ACC112 (cell line): ENCODE results near the gene JMJD8.
"Not testable (repeated sequence)": the region's sequence is repeated elsewhere in the genome, so short reads cannot be mapped to it uniquely, and the experiment has no call there.

Experiments used
- H2AFZ ChIP-seq: fragments of 200-600 bp; sonication (generic); one replicate; pipeline ENCODE4 v1.6.0; 2017; ENCODE audit warnings: antibody characterized with exemption, low read length; ENCODE audit not compliant: unreplicated experiment
- H3K27ac ChIP-seq: fragments of 200-600 bp; sonication (generic); 2 replicates; pipeline ENCODE4 v1.5.1; 2014; ENCODE audit warnings: low read depth, mild to moderate bottlenecking, antibody characterized with exemption, low read length, moderate library complexity
- H3K27me3 ChIP-seq: fragments of 200-600 bp; sonication (generic); 2 replicates; pipeline ENCODE4 v1.6.1; 2014; ENCODE audit warnings: mild to moderate bottlenecking, antibody characterized with exemption, low read length, moderate library complexity, mixed read lengths; ENCODE audit not compliant: insufficient read depth
- H3K36me3 ChIP-seq: fragments of 200-600 bp; sonication (generic); 2 replicates; pipeline ENCODE4 v1.6.1; 2016; ENCODE audit warnings: mild to moderate bottlenecking, antibody characterized with exemption, low read length, moderate library complexity, mixed read lengths; ENCODE audit not compliant: insufficient read depth
- H3K4me1 ChIP-seq: fragments of 200-600 bp; sonication (generic); one replicate; pipeline ENCODE4 v1.6.1; 2016; ENCODE audit warnings: low read length, mixed read lengths; ENCODE audit not compliant: insufficient read depth, unreplicated experiment, control insufficient read depth
- H3K4me3 ChIP-seq: fragments of 200-600 bp; sonication (generic); 2 replicates; pipeline ENCODE4 v1.5.1; 2014; ENCODE audit warnings: mild to moderate bottlenecking, low read depth, low read length
- H3K79me2 ChIP-seq: fragments of 200-600 bp; sonication (generic); one replicate; pipeline ENCODE4 v1.6.0; 2016; ENCODE audit warnings: low read length; ENCODE audit not compliant: control insufficient read depth, unreplicated experiment, insufficient read depth

The JMJD8 gene

GRCh38 chr16:714558-715476 lies 30.7 kb upstream of the JMJD8 start, which contains the start of gene METRN:
Gene METRN, plus strand, starts transcription at chr16:715118. Its CDS starts 172 bp downstream, at chr16:715290.
- no peaks in the 10 kb centered on the region for H3K79me2 ChIP-seq
- peaks cover 12% of the 10 kb centered on the region for H3K27me3 ChIP-seq
- peaks cover 17% of the 10 kb centered on the region for H3K4me1 ChIP-seq
- no peak within 1 kb of the TSS for H3K27ac ChIP-seq
- H3K4me3 ChIP-seq = peak within 1 kb of the TSS; percentile 95
- no peaks in the 10 kb centered on the region for H3K36me3 ChIP-seq
- peak within 1 kb of the TSS; percentile 66 for H2AFZ ChIP-seq

GRCh38 chr16:714079-714478 lies 29.9 kb upstream of the JMJD8 start:
- Histone ChIP-seq H3K79me2 (no peaks in the 10 kb centered on the region), H3K4me1 (peaks cover 19% of the 10 kb centered on the region), H3K4me3 (peak overlapping the region; percentile 70), H3K36me3 (no peaks in the 10 kb centered on the region), H3K27ac (no peak overlapping the region), H3K27me3 (peaks cover 12% of the 10 kb centered on the region), H2AFZ (no peak overlapping the region)

GRCh38 chr16:712740-713250 lies 28.7 kb upstream of the JMJD8 start:
- Histone ChIP-seq H3K27ac (peak overlapping the region; percentile 78), H3K4me1 (peaks cover 19% of the 10 kb centered on the region), H3K27me3 (peaks cover 20% of the 10 kb centered on the region)
- not testable (repeated sequence) for H3K4me3 ChIP-seq, H2AFZ ChIP-seq, H3K79me2 ChIP-seq, H3K36me3 ChIP-seq

GRCh38 chr16:711548-712320 lies 27.6 kb upstream of the JMJD8 start:
- Histone ChIP-seq H2AFZ (no peak overlapping the region), H3K36me3 (no peaks in the 10 kb centered on the region), H3K27ac (no peak overlapping the region), H3K27me3 (peaks cover 29% of the 10 kb centered on the region), H3K79me2 (no peaks in the 10 kb centered on the region), H3K4me3 (no peak overlapping the region), H3K4me1 (peaks cover 19% of the 10 kb centered on the region)

GRCh38 chr16:711084-711483 lies 26.9 kb upstream of the JMJD8 start:
- peaks cover 14% of the 10 kb centered on the region for H3K4me1 ChIP-seq
- no peak overlapping the region for H3K4me3 ChIP-seq
- no peaks in the 10 kb centered on the region for H3K79me2 ChIP-seq
- no peak overlapping the region for H2AFZ ChIP-seq
- peaks cover 35% of the 10 kb centered on the region for H3K27me3 ChIP-seq
- H3K27ac ChIP-seq = no peak overlapping the region
- no peaks in the 10 kb centered on the region for H3K36me3 ChIP-seq

- peaks cover 14% of the 10 kb centered on the region for H3K4me1 ChIP-seq
- peaks cover 36% of the 10 kb centered on the region for H3K27me3 ChIP-seq
- no peak overlapping the region for H3K27ac ChIP-seq
- no peak overlapping the region for H3K4me3 ChIP-seq
- no peaks in the 10 kb centered on the region for H3K79me2 ChIP-seq
- H3K36me3 ChIP-seq = no peaks in the 10 kb centered on the region
- no peak overlapping the region for H2AFZ ChIP-seq
These were observed 26.5 kb upstream of the JMJD8 start for GRCh38 chr16:710500-711075.

- Histone ChIP-seq H2AFZ (no peak overlapping the region), H3K27me3 (peaks cover 40% of the 10 kb centered on the region), H3K27ac (no peak overlapping the region), H3K36me3 (no peaks in the 10 kb centered on the region), H3K79me2 (no peaks in the 10 kb centered on the region), H3K4me1 (peaks cover 14% of the 10 kb centered on the region), H3K4me3 (no peak overlapping the region)
These were observed 25.7 kb upstream of the JMJD8 start for GRCh38 chr16:709566-710499.

GRCh38 chr16:708959-709358 lies 24.8 kb upstream of the JMJD8 start:
- Histone ChIP-seq H3K27me3 (peaks cover 48% of the 10 kb centered on the region), H3K4me1 (peaks cover 10% of the 10 kb centered on the region), H3K27ac (no peak overlapping the region)

GRCh38 chr16:708019-708418 lies 23.9 kb upstream of the JMJD8 start:
- H3K27ac ChIP-seq = no peak overlapping the region
- H3K79me2 ChIP-seq = no peaks in the 10 kb centered on the region
- H3K27me3 ChIP-seq = peaks cover 58% of the 10 kb centered on the region
- H3K4me1 ChIP-seq = peaks cover 10% of the 10 kb centered on the region
- no peak overlapping the region for H3K4me3 ChIP-seq
- no peak overlapping the region for H2AFZ ChIP-seq
- no peaks in the 10 kb centered on the region for H3K36me3 ChIP-seq

More at GRCh38 chr16:708959-709358, 24.8 kb upstream of the JMJD8 start:
- H2AFZ ChIP-seq = no peak overlapping the region
- H3K79me2 ChIP-seq = no peaks in the 10 kb centered on the region
- no peak overlapping the region for H3K4me3 ChIP-seq
- no peaks in the 10 kb centered on the region for H3K36me3 ChIP-seq
